HepG2 (cell line): Measurements from ENCODE around the gene HOXD1. TPM values are rescaled to one million over a fixed set of nuclear protein-coding genes. Genes with fewer than 3 reads are reported as not detected.
A peak's percentile ranks its signal among the peaks of the same experiment; 100 is the strongest.

ENCODE experiments used
- BRF2 ChIP-seq: sonication (generic); formaldehyde crosslinking; IDR thresholded peaks from 2 replicates; pipeline ENCODE4 v1.8.1; 2022; ENCODE audit warnings: mild to moderate bottlenecking, missing genetic modification reagents
- GMEB1 ChIP-seq: sonication (generic); formaldehyde crosslinking; IDR thresholded peaks from 2 replicates; pipeline ENCODE4 v1.5.1; 2020; ENCODE audit warnings: missing genetic modification reagents, mild to moderate bottlenecking, borderline replicate concordance
- GRHL1 ChIP-seq: sonication (generic); formaldehyde crosslinking; conservative IDR thresholded peaks from 2 replicates; pipeline ENCODE4 v1.8.0; 2022; ENCODE audit warnings: missing genetic modification reagents
- SIX1 ChIP-seq: sonication (generic); formaldehyde crosslinking; IDR thresholded peaks from 2 replicates; pipeline ENCODE4 v1.4.0; 2020; ENCODE audit warnings: missing genetic modification reagents, borderline replicate concordance
- SOX6 ChIP-seq, 2 experiments: fragments of 450-650 bp in 1 of 2; sonication (generic) in 1 of 2; formaldehyde crosslinking in 1 of 2; IDR thresholded peaks; 2 replicates each; pipeline versions ENCODE4 v1.4.0 to v1.6.1; 2017 to 2020; ENCODE audit warnings: antibody characterized with exemption in 1 of 2, mild to moderate bottlenecking in 1 of 2, missing genetic modification reagents in 1 of 2
- SUZ12 ChIP-seq: fragments of 150-350 bp; IDR thresholded peaks from 2 replicates; pipeline ENCODE4 v1.6.1; 2014; ENCODE audit warnings: low read depth, low read length
- TFDP1 ChIP-seq: IDR thresholded peaks from 2 replicates; pipeline ENCODE4 v1.6.1; 2016; ENCODE audit warnings: missing compliant biosample characterization, missing genetic modification reagents, borderline replicate concordance
- ZNF12 ChIP-seq: sonication (generic); formaldehyde crosslinking; IDR thresholded peaks from 2 replicates; pipeline ENCODE4 v1.5.0; 2020; ENCODE audit warnings: missing genetic modification reagents
- ZNF687 ChIP-seq: sonication (generic); formaldehyde crosslinking; IDR thresholded peaks from 2 replicates; pipeline ENCODE4 v1.5.1; 2020; ENCODE audit warnings: mild to moderate bottlenecking, missing genetic modification reagents, moderate library complexity
- polyA plus RNA-seq, 8 experiments: library from polyadenylated mRNA; depleted of rRNA in 3 of 8; stranded (reverse) in 7 of 8; unstranded in 1 of 8; fragments of >200 nt; fragmentation: Illumina TruSeq in 4 of 8; extraction: Trizol in 4 of 8; gene quantifications; 2 replicates each; pipeline versions ENCODE4 v1.2.1 to v1.2.3, GENCODE V29; 2011 to 2016; ENCODE audit warnings: low read depth in 4 of 8, missing spikeins in 1 of 8, mixed read lengths in 1 of 8; ENCODE audit not compliant: insufficient read depth in 1 of 8
- total RNA-seq, 5 experiments: library from RNA; depleted of rRNA; stranded (reverse); fragments of >200 nt; fragmentation: Illumina TruSeq; extraction: Trizol; gene quantifications; 2 replicates each; pipeline ENCODE4 v1.2.3, GENCODE V29; 2016; ENCODE audit warnings: low read depth in 1 of 5

The HOXD1 gene
- total and polyA plus RNA-seq, 2 of the 13 experiments (the other 11 are each of a cell fraction or from before 2014, with no cell fraction given): 10.0 to 22.3 TPM

- TF ChIP-seq ZNF687 (CRISPR knock-in tag): peak; percentile 26; the same call in 1 of the 2 replicates
- no peak for TF ChIP-seq BRF2 (CRISPR knock-in tag)
- TF ChIP-seq SIX1 (CRISPR knock-in tag): no peak
- no peak for TF ChIP-seq TFDP1 (CRISPR knock-in tag)
- TF ChIP-seq ZNF12 (CRISPR knock-in tag): no peak
- no peak for TF ChIP-seq GRHL1 (CRISPR knock-in tag)
- no peak for TF ChIP-seq SUZ12
- TF ChIP-seq GMEB1 (CRISPR knock-in tag): no peak
- no peak for TF ChIP-seq SOX6 (IDR thresholded peaks at IDR 0.05)
- TF ChIP-seq SOX6 (CRISPR knock-in tag; IDR thresholded peaks at IDR 0.05): no peak
- TF ChIP-seq, all 625 proteins: peak for 3
Observed at GRCh38 chr2:176164611-176165369, 23.7 kb upstream of the HOXD1 start (continued).
